Neural cell (in vitro differentiated cells): ENCODE data around the gene RASL11B. TPM values are rescaled to one million over a fixed set of nuclear protein-coding genes. Genes with fewer than 3 reads are reported as not detected.

Experiments used
- H2AFZ ChIP-seq: fragments of 200-600, 300-800 bp; sonication (generic), shearing (Covaris generic); 2 replicates; pipeline ENCODE4 v1.6.0; 2014; ENCODE audit warnings: low read depth, mild to moderate bottlenecking, antibody characterized with exemption, low read length, moderate library complexity
- H3F3A ChIP-seq: fragments of 200-600 bp; shearing (Covaris generic); 2 replicates; pipeline ENCODE4 v1.6.1; 2016; ENCODE audit warnings: mild to moderate bottlenecking, moderate library complexity, mixed read lengths, antibody characterized with exemption, low read length; ENCODE audit not compliant: insufficient read depth, poor library complexity, severe bottlenecking
- H3K27ac ChIP-seq: fragments of 200-600, 300-800 bp; sonication (generic), shearing (Covaris generic); 2 replicates; pipeline ENCODE4 v1.5.1; 2014; ENCODE audit warnings: mild to moderate bottlenecking, low read length, moderate library complexity
- H3K27me3 ChIP-seq: fragments of 300-800, 200-600 bp; sonication (generic), shearing (Covaris generic); 2 replicates; pipeline ENCODE4 v1.6.0; 2014; ENCODE audit warnings: mild to moderate bottlenecking, low read depth, low read length, moderate library complexity; ENCODE audit not compliant: insufficient read depth
- H3K36me3 ChIP-seq: fragments of 300-800, 200-600 bp; sonication (generic), shearing (Covaris generic); 2 replicates; pipeline ENCODE4 v1.5.1; 2014; ENCODE audit warnings: mild to moderate bottlenecking, antibody characterized with exemption, low read length, moderate library complexity; ENCODE audit not compliant: insufficient read depth
- H3K4me2 ChIP-seq: fragments of 300-800, 200-600 bp; sonication (generic), shearing (Covaris generic); 2 replicates; pipeline ENCODE4 v1.6.0; 2014; ENCODE audit warnings: mild to moderate bottlenecking, low read length
- H3K4me3 ChIP-seq: fragments of 300-800, 200-600 bp; sonication (generic), shearing (Covaris generic); 2 replicates; pipeline ENCODE4 v1.5.1; 2014; ENCODE audit warnings: mild to moderate bottlenecking, low read length, moderate library complexity
- H3K79me2 ChIP-seq: fragments of 200-600 bp; shearing (Covaris generic); replicated peaks from 2 replicates; pipeline ENCODE4 v1.6.0; 2014; ENCODE audit warnings: mild to moderate bottlenecking, low read length, moderate library complexity; ENCODE audit not compliant: insufficient read depth
- H3K9ac ChIP-seq: fragments of 300-800, 200-600 bp; sonication (generic), shearing (Covaris generic); 2 replicates; pipeline ENCODE4 v1.6.1; 2016; ENCODE audit warnings: mild to moderate bottlenecking, low read length, mixed read lengths
- H3K9me2 ChIP-seq: fragments of 200-600 bp; shearing (Covaris generic); 2 replicates; pipeline ENCODE4 v1.6.1; 2016; ENCODE audit warnings: mild to moderate bottlenecking, low read length, mixed read lengths; ENCODE audit not compliant: insufficient read depth
- H3K9me3 ChIP-seq: fragments of 200-600, 300-800 bp; sonication (generic), shearing (Covaris generic); 2 replicates; pipeline ENCODE4 v1.6.1; 2016; ENCODE audit warnings: mild to moderate bottlenecking, mixed run types, low read length, moderate library complexity, mixed read lengths
- H4K20me1 ChIP-seq: fragments of 200-600 bp; shearing (Covaris generic); 2 replicates; pipeline ENCODE4 v1.6.1; 2016; ENCODE audit warnings: mild to moderate bottlenecking, mixed run types; ENCODE audit not compliant: insufficient read depth
- EP300 ChIP-seq: fragments of 450-650 bp; conservative IDR thresholded peaks from 2 replicates; pipeline ENCODE4 v1.6.1; 2014; ENCODE audit warnings: antibody characterized with exemption, mild to moderate bottlenecking, moderate library complexity; ENCODE audit not compliant: poor library complexity, severe bottlenecking
- EZH2 ChIP-seq: fragments of 200-600, 300-800 bp; shearing (Covaris generic), sonication (generic); IDR thresholded peaks from 2 replicates; pipeline ENCODE4 v1.6.1; 2014; ENCODE audit warnings: antibody characterized with exemption, low read length, borderline replicate concordance, mild to moderate bottlenecking; ENCODE audit not compliant: insufficient read depth, poor library complexity, severe bottlenecking
- MXI1 ChIP-seq: fragments of 450-650 bp; conservative IDR thresholded peaks from 2 replicates; pipeline ENCODE4 v1.6.1; 2014; ENCODE audit warnings: antibody characterized with exemption, mild to moderate bottlenecking; ENCODE audit not compliant: poor library complexity, severe bottlenecking
- RAD21 ChIP-seq: fragments of 450-650 bp; conservative IDR thresholded peaks from 2 replicates; pipeline ENCODE4 v1.6.1; 2014; ENCODE audit warnings: antibody characterized with exemption, mild to moderate bottlenecking, moderate library complexity
- SMC3 ChIP-seq: fragments of 450-650 bp; conservative IDR thresholded peaks from 2 replicates; pipeline ENCODE4 v1.6.1; 2014; ENCODE audit warnings: antibody characterized with exemption, mild to moderate bottlenecking, moderate library complexity; ENCODE audit not compliant: poor library complexity
- TAF1 ChIP-seq: IDR thresholded peaks from 2 replicates; pipeline ENCODE4 v1.6.1; 2012; ENCODE audit warnings: low read depth
- polyA plus RNA-seq: library from polyadenylated mRNA; depleted of rRNA; stranded (reverse); fragments of >200 nt; gene quantifications from 2 replicates; pipeline ENCODE4 v1.2.3, GENCODE V29; 2014
- TF ChIP-seq, protein P1 (sequence below): IDR thresholded peaks from 2 replicates; pipeline ENCODE4 v1.6.1; 2012; ENCODE audit warnings: borderline replicate concordance

Gene RASL11B
- polyA plus RNA-seq, 1 donor from 2014 or later: 2.1 TPM

DNA sequence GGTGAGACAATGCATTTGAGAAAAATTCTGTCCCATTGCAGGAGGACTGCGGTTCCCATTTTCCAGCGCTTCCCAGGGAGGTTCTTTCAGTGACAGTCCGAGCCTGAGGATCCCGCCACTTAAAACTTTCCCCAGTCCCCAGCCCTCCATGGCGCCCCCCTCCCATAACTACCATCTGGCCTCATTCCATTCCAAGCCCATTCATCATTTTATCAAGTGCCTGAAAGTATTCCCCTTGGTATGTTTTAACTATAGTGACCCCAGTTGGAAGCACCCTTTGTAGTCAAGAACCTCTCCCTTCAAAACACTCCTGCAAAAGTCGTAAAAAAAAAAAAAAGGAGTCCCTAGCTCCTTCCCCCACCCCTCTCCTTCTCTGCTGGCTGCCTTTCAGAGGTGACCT is 1.2 kb downstream of the RASL11B start:
- Histone ChIP-seq H2AFZ (no peak overlapping the region), H3K9me3 (no peaks in the 10 kb centered on the region), H3K79me2 (no peaks in the 10 kb centered on the region), H4K20me1 (no peaks in the 10 kb centered on the region), H3K9me2 (no peaks in the 10 kb centered on the region), H3K27ac (no peak overlapping the region), H3K9ac (no peak overlapping the region), H3F3A (no peaks in the 10 kb centered on the region), H3K27me3 (peaks cover 14% of the 10 kb centered on the region), H3K36me3 (no peaks in the 10 kb centered on the region), H3K4me3 (peak overlapping the region; percentile 88), H3K4me2 (no peak overlapping the region)
- TF ChIP-seq, protein P1, sequence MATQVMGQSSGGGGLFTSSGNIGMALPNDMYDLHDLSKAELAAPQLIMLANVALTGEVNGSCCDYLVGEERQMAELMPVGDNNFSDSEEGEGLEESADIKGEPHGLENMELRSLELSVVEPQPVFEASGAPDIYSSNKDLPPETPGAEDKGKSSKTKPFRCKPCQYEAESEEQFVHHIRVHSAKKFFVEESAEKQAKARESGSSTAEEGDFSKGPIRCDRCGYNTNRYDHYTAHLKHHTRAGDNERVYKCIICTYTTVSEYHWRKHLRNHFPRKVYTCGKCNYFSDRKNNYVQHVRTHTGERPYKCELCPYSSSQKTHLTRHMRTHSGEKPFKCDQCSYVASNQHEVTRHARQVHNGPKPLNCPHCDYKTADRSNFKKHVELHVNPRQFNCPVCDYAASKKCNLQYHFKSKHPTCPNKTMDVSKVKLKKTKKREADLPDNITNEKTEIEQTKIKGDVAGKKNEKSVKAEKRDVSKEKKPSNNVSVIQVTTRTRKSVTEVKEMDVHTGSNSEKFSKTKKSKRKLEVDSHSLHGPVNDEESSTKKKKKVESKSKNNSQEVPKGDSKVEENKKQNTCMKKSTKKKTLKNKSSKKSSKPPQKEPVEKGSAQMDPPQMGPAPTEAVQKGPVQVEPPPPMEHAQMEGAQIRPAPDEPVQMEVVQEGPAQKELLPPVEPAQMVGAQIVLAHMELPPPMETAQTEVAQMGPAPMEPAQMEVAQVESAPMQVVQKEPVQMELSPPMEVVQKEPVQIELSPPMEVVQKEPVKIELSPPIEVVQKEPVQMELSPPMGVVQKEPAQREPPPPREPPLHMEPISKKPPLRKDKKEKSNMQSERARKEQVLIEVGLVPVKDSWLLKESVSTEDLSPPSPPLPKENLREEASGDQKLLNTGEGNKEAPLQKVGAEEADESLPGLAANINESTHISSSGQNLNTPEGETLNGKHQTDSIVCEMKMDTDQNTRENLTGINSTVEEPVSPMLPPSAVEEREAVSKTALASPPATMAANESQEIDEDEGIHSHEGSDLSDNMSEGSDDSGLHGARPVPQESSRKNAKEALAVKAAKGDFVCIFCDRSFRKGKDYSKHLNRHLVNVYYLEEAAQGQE: no peak
- no peak for TF ChIP-seq SMC3
- TF ChIP-seq EP300: no peak
- no peak for TF ChIP-seq RAD21

DNA sequence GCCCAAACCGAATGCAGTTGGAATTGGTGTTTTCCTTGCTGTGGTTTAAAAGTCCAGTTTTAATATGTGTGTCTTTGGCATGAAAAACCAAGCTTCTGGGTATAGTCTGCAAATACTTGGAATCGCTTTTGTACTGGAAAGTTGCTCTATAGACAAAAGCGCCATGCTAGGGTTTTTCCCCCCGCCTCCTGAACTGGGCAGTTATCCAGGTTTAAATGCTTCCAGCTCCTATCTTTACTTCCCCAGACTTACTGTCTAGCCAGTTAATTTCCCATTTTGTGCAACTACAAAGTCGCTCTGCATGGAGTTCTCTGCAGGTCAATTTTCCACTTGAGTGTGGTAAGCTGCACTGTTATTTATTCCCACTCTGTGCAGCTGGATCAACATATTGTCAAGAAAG is 2.7 kb downstream of the RASL11B start:
- H3K4me3 ChIP-seq: no peak overlapping the region
- no peaks in the 10 kb centered on the region for H3K36me3 ChIP-seq
- no peaks in the 10 kb centered on the region for H3K79me2 ChIP-seq
- H2AFZ ChIP-seq: no peak overlapping the region
- no peak overlapping the region for H3K9ac ChIP-seq
- no peaks in the 10 kb centered on the region for H3K9me2 ChIP-seq
- no peaks in the 10 kb centered on the region for H3F3A ChIP-seq
- TF ChIP-seq SMC3 (no peak), EP300 (no peak), MXI1 (no peak), TAF1 (no peak), RAD21 (no peak), EZH2 (no peak)
- TF ChIP-seq, protein P1: no peak
- no peak overlapping the region for H3K4me2 ChIP-seq
- peaks cover 14% of the 10 kb centered on the region for H3K27me3 ChIP-seq
- no peak overlapping the region for H3K27ac ChIP-seq
- H4K20me1 ChIP-seq: no peaks in the 10 kb centered on the region
- no peaks in the 10 kb centered on the region for H3K9me3 ChIP-seq
